GM23338 (cell line): ENCODE results near the gene LDLRAD2. TPM values are rescaled to one million over a fixed set of nuclear protein-coding genes. Genes with fewer than 3 reads are reported as not detected.

Experiments
- ATAC-seq: fragments of 200-7000 bp; cut with Tn5 transposase; 3 replicates; pipeline ENCODE4 v1.9.1; 2020
- DNase-seq: peaks from one replicate; pipeline ENCODE4 v3.0.0-alpha.2; 2015; ENCODE audit warnings: low spot score
- H2AFZ ChIP-seq: fragments of 200-600 bp; sonication (generic); 2 replicates; pipeline ENCODE4 v1.8.0; 2016; ENCODE audit warnings: antibody characterized with exemption, mild to moderate bottlenecking, moderate library complexity
- H3F3A ChIP-seq: fragments of 200-600 bp; sonication (generic); replicated peaks from 2 replicates; pipeline ENCODE4 v1.8.0; 2017; ENCODE audit warnings: antibody characterized with exemption, mixed run types, low read depth
- H3K27ac ChIP-seq: fragments of 200-600 bp; sonication (generic); 2 replicates; pipeline ENCODE4 v1.6.1; 2016; ENCODE audit warnings: low read depth
- H3K27me3 ChIP-seq: fragments of 200-600 bp; sonication (generic); 2 replicates; pipeline ENCODE4 v1.8.0; 2016; ENCODE audit warnings: mild to moderate bottlenecking, mixed run types, moderate library complexity; ENCODE audit not compliant: insufficient read depth
- H3K36me3 ChIP-seq: fragments of 200-600 bp; sonication (generic); 2 replicates; pipeline ENCODE4 v1.8.0; 2016; ENCODE audit warnings: mild to moderate bottlenecking; ENCODE audit not compliant: insufficient read depth
- H3K4me1 ChIP-seq: fragments of 200-600 bp; sonication (generic); 2 replicates; pipeline ENCODE4 v1.8.0; 2016; ENCODE audit warnings: mild to moderate bottlenecking, moderate library complexity; ENCODE audit not compliant: insufficient read depth
- H3K4me2 ChIP-seq: fragments of 200-600 bp; sonication (generic); 2 replicates; pipeline ENCODE4 v1.7.1; 2017; ENCODE audit warnings: mixed run types
- H3K4me3 ChIP-seq: fragments of 200-600 bp; sonication (generic); 2 replicates; pipeline ENCODE4 v1.6.1; 2016; ENCODE audit warnings: mixed run types
- H3K79me2 ChIP-seq: fragments of 200-600 bp; sonication (generic); replicated peaks from 2 replicates; pipeline ENCODE4 v1.8.0; 2017; ENCODE audit warnings: mild to moderate bottlenecking; ENCODE audit not compliant: insufficient read depth
- H3K9me2 ChIP-seq: fragments of 200-600 bp; sonication (generic); 2 replicates; pipeline ENCODE4 v1.8.0; 2017; ENCODE audit not compliant: insufficient read depth
- H4K20me1 ChIP-seq: fragments of 200-600 bp; sonication (generic); replicated peaks from 2 replicates; pipeline ENCODE4 v1.8.0; 2017; ENCODE audit warnings: mild to moderate bottlenecking; ENCODE audit not compliant: insufficient read depth
- H3K27ac Mint-ChIP-seq: 2 replicates; pipeline ENCODE4 v1.8.0; 2020; ENCODE audit warnings: inconsistent platforms, mild to moderate bottlenecking, moderate library complexity, mixed read lengths
- H3K27me3 Mint-ChIP-seq: 3 replicates; pipeline ENCODE4 v1.8.0; 2022; ENCODE audit warnings: low read depth, mild to moderate bottlenecking, moderate library complexity, mixed read lengths, inconsistent platforms; ENCODE audit not compliant: insufficient read depth, poor library complexity
- H3K36me3 Mint-ChIP-seq: 3 replicates; pipeline ENCODE4 v1.8.0; 2021; ENCODE audit warnings: low read depth, mild to moderate bottlenecking, inconsistent platforms, moderate library complexity, mixed read lengths
- H3K4me1 Mint-ChIP-seq: 3 replicates; pipeline ENCODE4 v1.8.0; 2020; ENCODE audit warnings: mild to moderate bottlenecking, inconsistent platforms, mixed read lengths
- H3K4me3 Mint-ChIP-seq: 3 replicates; pipeline ENCODE4 v1.8.0; 2021; ENCODE audit warnings: moderate library complexity, mild to moderate bottlenecking, inconsistent platforms, mixed read lengths
- H3K9me3 Mint-ChIP-seq: 3 replicates; pipeline ENCODE4 v1.8.0; 2020; ENCODE audit warnings: moderate library complexity, mild to moderate bottlenecking, inconsistent platforms, mixed read lengths
- CREB1 ChIP-seq: fragments of 250-450 bp; sonication (Bioruptor Pico); IDR thresholded peaks from 2 replicates; pipeline ENCODE4 v1.5.0; 2020; ENCODE audit warnings: low read depth, mild to moderate bottlenecking, moderate library complexity
- CTCF ChIP-seq, 2 experiments: fragments of 200-600 bp in 1 of 2; sonication (generic) in 1 of 2; conservative IDR thresholded peaks; 2 replicates each; pipeline versions ENCODE4 v1.5.1 to v1.6.1; 2016 to 2017; ENCODE audit warnings: antibody characterized with exemption in 2 of 2, low read depth in 2 of 2, mild to moderate bottlenecking in 2 of 2, moderate library complexity in 1 of 2
- ETS1 ChIP-seq: IDR thresholded peaks from 2 replicates; pipeline ENCODE4 v1.6.1; 2016; ENCODE audit warnings: antibody characterized with exemption
- EZH2 ChIP-seq: fragments of 200-600 bp; sonication (generic); IDR thresholded peaks from one replicate; pipeline ENCODE4 v1.8.0; 2017; ENCODE audit warnings: antibody characterized with exemption, mild to moderate bottlenecking, low read depth; ENCODE audit not compliant: unreplicated experiment
- EZH2phosphoT487 ChIP-seq: fragments of 200-600 bp; sonication (generic); IDR thresholded peaks from one replicate; pipeline ENCODE4 v1.8.1; 2018; ENCODE audit warnings: antibody characterized with exemption; ENCODE audit not compliant: unreplicated experiment
- NANOG ChIP-seq: IDR thresholded peaks from 2 replicates; pipeline ENCODE4 v1.6.1; 2016; ENCODE audit warnings: antibody characterized with exemption, borderline replicate concordance
- POLR2AphosphoS5 ChIP-seq: IDR thresholded peaks from 2 replicates; pipeline ENCODE4 v1.6.1; 2016; ENCODE audit warnings: antibody characterized with exemption, low read depth
- REST ChIP-seq: IDR thresholded peaks from one replicate; pipeline ENCODE4 v1.6.1; 2018; ENCODE audit warnings: antibody characterized with exemption; ENCODE audit not compliant: unreplicated experiment
- ZNF331 ChIP-seq: fragments of 250-450 bp; sonication (Bioruptor Pico); IDR thresholded peaks from 2 replicates; pipeline ENCODE4 v1.5.0; 2020; ENCODE audit warnings: low read depth, mild to moderate bottlenecking, moderate library complexity
- ZNF462 ChIP-seq: fragments of 250-450 bp; sonication (Bioruptor Pico); IDR thresholded peaks from 2 replicates; pipeline ENCODE4 v1.5.0; 2020; ENCODE audit warnings: mild to moderate bottlenecking, moderate library complexity
- polyA plus RNA-seq: library from polyadenylated mRNA; unstranded; fragments of >200 nt; fragmentation: Nextera tagmentation; extraction: Ambion mirVana; gene quantifications from 2 replicates; pipeline ENCODE4 v1.2.1, GENCODE V29; 2016
- total RNA-seq: library from RNA; depleted of rRNA; stranded (reverse); fragments of >200 nt; shearing (Covaris generic); gene quantifications from 2 replicates; pipeline ENCODE4 v1.2.3, GENCODE V29; 2014

Gene LDLRAD2
- total and polyA plus RNA-seq, 2 experiments from 2014 or later = 1.6 to 5.8 TPM

- Histone ChIP-seq H3K9me2 (no peaks in the 10 kb centered on the region), H3K79me2 (no peaks in the 10 kb centered on the region), H3K4me2 (no peak overlapping the region), H3K27ac (no peak overlapping the region), H2AFZ (no peak overlapping the region), H4K20me1 (no peaks in the 10 kb centered on the region), H3K36me3 (no peaks in the 10 kb centered on the region; the same call in 1 of the 2 replicates), H3K4me1 (no peaks in the 10 kb centered on the region), H3K27me3 (no peaks in the 10 kb centered on the region), H3F3A (no peaks in the 10 kb centered on the region), H3K4me3 (no peak overlapping the region)
- ATAC-seq (no peak), DNase-seq (no peak)
- H3K36me3 Mint-ChIP-seq = peaks cover 26% of the 10 kb centered on the region
- no peaks in the 10 kb centered on the region for H3K9me3 Mint-ChIP-seq
- no peaks in the 10 kb centered on the region; the same call in 2 of the 3 replicates for H3K4me1 Mint-ChIP-seq
- peaks cover 2% of the 10 kb centered on the region for H3K27me3 Mint-ChIP-seq
- no peak overlapping the region for H3K27ac Mint-ChIP-seq
- no peak overlapping the region for H3K4me3 Mint-ChIP-seq
- TF ChIP-seq ZNF331 (CRISPR knock-in tag) (no peak), CTCF (conservative IDR thresholded peaks at IDR 0.05; ENCODE audit: low read depth in 2 of 2) (no peak), POLR2AphosphoS5 (no peak), EZH2phosphoT487 (no peak), NANOG (no peak), ZNF462 (no peak), ETS1 (no peak), REST (no peak), EZH2 (no peak), CREB1 (CRISPR knock-in tag) (no peak)
Observed at GRCh38 chr1:21853131-21853427, 41.0 kb downstream of the LDLRAD2 start.
